GM19452 (cell line): ENCODE data around the gene LY6G6F.

Experiments used
- ATAC-seq: cut with Tn5 transposase; IDR thresholded peaks from one replicate; pipeline ENCODE4 v1.9.1; 2021; ENCODE audit not compliant: unreplicated experiment

The LY6G6F gene

DNA sequence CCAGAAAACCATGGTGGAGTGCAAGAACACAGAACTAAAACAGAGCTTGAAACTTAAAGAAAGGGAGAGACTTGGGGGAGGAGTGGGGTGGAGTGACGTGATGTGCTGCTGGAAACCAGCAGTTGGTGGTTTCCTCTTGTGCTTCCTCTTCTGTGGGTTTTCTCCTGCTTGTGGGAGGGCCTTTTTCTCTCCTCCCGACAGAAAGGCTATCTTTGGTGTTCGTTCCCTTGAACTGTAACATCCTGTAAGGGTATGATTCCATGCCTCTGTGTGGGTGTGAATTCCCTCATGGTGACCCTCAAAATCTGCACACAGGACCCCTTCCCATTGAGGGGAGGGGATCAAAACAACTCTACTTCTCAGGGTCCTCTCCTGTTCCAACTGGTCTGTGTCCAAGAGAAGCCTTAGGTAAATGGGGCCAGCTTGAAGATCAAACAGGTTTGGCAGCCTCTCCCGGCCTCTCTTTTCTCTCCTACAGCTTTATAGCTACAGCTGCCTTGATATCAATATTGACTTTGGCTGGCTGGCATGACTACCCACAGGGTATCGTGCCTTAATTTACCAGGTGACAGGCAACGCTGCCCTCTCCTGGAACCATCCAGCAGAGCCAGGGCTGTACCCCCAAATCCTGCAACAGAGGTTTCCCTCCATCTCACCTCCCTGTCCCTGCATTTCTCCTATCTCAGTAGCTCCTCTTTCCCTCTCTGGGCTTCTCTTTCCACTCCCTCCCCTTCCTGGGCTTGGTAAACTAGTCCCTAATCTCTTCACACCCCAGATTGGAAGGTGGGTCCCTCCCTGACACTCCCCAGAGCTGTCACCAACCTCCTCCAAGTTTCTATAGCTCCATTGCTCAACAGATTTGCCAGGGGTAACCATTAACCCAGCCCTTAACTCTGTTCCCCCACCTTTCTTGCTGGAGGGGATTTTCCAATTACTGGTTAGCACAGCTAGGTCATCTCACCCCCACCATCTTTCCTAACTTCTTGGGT lies 31.6 kb downstream of the LY6G6F start:
- ATAC-seq = no peak

DNA sequence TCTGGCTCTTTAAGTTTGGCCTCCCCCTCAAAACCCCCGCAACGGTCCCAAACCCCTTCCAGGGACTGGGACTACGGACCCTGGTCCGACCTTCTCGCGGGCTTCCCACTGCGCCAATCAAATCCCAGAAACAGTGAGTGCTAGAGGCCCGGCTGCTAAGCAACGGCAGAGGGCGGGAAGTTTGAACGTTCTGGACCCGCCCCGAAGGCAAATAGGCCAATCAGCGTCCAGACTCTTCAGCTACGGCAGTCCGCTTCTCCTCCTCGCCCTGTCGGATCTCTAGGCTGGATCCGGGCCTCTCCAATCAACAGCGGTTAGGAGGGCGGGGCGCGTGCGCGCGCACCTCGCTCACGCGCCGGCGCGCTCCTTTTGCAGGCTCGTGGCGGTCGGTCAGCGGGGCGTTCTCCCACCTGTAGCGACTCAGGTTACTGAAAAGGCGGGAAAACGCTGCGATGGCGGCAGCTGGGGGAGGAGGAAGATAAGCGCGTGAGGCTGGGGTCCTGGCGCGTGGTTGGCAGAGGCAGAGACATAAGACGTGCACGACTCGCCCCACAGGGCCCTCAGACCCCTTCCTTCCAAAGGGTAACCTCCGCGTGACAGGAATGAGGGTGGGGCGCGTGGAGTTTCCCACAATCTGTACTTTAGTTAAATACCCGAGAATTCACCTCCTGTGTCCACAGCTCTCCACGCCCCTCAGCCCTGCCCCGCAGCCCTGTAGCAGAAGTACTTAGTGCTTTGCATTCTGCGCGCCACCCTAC lies 33.2 kb downstream of the LY6G6F start, which contains the start of gene MSH5:
TSS of gene MSH5 (plus strand) at position 367 of the 758 bp plus-strand sequence. CDS start 462 bp downstream, outside the sequence.
- peak; percentile 60 for ATAC-seq

DNA sequence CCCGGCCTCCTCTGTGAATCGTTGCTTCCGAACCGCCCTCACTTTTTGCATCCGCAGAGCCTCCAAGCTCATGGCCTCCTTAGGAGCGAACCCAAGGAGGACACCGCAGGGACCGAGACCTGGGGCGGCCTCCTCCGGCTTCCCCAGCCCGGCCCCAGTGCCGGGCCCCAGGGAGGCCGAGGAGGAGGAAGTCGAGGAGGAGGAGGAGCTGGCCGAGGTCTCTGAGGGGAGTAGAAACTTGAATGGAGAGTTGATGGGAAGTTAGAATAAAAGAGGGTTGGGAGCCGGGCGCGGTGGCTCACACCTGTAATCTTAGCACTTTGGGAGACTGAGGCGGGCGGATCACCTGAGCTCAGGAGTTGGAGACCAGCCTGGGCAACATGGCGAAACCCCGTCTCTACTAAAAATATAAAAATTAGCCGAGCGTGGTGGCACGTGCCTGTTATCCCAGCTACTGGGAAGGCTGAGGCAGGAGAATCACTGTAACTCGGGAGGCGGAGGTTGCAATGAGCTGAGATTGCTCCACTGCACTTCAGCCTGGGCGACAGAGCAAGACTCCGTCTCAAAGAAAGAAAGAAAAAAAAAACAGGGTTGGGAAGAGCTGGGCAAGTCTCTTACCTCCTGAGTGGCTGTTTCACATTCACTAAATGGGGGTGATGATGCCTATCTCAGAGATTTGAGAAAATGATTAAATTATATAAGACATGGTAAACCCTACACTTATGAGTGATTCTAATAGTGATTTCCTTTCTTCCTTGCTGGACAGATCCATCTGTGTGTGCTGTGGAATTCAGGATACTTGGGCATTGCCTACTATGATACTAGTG lies 33.9 kb downstream of the LY6G6F start:
- no peak for ATAC-seq

DNA sequence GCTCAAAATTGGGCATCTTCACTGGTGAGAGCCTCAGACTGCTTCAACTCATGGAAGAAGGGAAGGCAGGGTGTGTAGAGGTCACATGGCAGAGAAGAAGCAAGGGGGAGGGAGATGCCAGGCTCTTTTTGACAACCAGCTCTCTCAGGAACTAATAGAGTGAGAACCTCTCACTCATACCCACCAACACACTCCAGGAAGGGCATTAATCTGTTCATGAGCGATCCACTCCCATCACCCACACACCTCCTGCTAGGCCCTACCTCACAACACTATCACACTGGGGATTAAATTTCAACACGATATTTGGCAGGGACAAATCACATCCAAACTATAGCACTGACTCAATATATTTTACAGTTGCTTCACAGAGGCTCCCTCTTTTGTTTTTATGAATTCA lies 35.1 kb downstream of the LY6G6F start:
- no peak for ATAC-seq

DNA sequence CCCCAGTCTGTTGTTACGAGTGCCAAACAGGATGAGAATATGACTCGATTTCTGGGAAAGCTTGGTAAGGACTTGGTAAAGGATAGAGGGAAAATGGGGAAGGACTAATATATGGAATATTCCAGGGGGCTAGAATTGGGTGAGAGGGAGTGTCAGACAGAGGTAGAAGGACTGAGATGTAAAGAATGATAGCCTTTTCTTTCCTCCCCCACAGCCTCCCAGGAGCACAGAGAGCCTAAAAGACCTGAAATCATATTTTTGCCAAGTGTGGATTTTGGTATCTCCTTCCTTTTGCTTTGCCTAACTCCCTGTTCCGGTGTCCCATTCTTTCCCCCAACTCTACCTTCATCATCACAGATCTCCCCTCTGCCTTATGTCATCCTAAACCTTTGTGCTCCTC lies 36.2 kb downstream of the LY6G6F start:
- ATAC-seq = no peak

DNA sequence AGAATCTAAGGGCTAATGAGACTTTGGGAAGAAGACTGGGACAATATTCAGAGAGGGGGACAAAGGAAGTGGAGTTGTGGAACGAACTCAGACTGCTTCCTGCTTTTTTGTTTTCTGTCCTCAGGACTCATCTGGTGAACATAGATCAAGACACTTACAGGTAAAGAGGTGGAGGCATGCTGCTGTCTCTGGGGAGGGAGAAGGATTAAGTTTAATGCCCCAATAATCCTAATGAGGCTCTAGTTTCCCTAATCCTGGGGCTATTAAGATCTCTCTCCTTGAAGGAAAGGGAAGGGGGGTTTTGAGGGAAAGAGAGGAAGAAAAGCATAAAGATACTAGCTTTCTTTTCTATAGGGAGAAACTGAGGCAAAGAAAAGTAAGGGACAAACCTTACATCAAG lies 37.8 kb downstream of the LY6G6F start:
- no peak for ATAC-seq

DNA sequence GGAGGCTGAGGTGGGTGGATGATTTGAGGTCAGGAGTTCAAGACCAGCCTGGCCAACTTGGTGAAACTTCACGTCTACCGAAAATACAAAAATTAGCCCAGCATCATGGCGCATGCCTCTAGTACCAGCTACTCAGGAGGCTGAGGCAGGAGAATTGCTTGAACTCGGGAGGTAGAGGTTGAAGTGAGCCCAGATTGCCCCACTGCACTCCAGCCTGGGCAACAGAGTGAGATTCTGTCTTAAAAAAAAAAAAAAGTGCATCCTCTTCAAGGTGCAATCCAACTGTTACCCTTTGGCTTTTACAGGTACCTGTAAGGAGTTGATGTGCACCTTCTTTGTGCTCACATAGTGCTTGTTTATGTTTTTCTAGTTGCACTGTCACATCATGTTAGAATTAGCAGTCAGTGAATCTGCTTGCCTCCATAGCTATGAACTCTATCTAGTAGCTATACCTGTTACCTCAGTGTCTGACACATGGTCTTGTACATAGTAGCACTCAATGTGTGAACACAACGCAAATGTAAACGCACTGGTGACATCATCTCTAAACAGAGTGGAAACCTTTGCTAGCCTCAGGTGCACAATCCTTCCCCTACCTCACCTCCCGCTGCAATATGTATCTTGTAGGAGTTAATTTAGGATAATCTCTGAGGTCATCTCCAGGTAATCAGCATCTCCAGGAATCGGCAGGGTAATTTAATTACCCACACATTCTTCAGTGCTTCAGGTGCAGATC lies 42.8 kb downstream of the LY6G6F start:
- ATAC-seq = no peak

DNA sequence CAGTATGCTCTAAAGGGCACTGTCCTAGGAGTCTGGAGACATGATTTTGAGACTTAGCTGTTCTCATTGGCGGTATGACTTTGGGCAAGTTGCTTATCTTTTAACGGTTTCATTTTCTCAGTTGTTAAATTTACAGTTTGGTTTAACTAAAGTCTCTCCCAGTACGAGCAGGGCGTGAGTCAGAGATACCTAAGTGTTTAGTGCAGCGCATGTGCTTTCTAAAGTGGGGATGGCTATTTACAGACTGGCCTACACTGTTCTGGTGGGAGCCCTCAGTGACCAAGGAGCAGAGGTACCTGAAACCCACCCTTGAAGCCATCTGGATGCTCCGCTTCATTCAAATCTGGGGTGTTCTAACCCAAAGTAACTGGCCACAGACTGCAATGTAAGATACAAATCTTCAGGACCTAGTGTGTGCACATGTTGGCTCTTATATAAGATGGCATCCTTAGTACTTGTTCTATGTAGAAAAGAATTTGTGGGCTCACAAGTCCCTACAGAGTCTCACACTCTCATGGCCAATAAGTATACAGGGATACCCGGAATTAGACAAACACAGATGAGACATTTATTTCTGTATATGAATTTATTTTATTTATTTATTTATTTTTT lies 43.9 kb downstream of the LY6G6F start:
- ATAC-seq = no peak

DNA sequence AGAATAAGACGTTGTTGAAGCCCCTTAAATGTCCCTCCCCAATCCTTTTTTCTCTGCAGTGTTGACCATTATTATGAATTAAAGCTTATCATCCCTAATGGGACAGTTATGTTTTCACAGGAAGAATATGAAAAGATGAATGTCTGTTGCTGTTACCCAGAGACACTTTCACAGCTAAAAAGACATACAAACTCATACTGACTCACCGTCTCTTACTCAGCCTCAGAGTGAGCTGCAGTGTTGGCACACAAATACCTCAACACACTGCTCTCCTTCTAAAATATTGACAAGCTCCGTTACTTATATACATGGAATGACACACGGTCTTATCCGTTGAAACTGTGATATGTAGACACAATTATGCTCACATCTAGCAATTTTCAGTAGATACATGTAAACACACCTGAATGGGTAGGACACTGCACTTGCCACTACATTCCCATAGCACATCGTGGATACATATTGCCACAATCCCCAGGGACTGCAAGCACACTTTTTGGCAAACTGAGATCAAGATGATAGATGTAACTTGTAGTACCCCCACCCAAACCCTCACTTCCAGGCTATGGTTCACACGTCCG lies 46.2 kb downstream of the LY6G6F start:
- no peak for ATAC-seq

DNA sequence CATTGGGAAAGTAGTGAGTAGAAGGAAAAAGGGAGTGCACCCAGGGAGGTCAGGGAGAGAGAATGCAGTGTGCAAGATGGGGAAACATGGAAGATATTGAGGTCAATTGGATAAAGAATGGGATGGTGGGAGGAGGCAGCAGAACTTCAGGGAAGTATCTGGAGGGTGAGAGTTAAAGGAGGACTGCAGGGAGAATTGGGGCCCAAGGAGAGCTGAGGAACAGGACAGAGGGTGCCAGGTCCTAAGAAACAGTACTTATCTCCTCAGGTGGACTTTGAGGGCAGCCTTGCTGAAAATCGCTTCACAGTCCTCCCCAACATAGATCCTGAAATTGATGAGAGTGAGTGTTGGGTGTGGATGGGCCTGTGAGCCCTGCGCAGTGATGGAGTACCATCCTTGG lies 51.6 kb downstream of the LY6G6F start:
- no peak for ATAC-seq
